GM10266 (cell line): ENCODE data around the gene SCNN1B.
"Not testable (repeated sequence)": the region's sequence is repeated elsewhere in the genome, so short reads cannot be mapped to it uniquely, and the experiment has no call there.

Experiments
- DNase-seq: peaks from one replicate; pipeline ENCODE4 v3.0.0; 2012; ENCODE audit errors: extremely low spot score
- CTCF ChIP-seq: IDR thresholded peaks from 2 replicates; pipeline ENCODE4 v1.5.1; 2012; ENCODE audit warnings: mild to moderate bottlenecking, low read depth; ENCODE audit not compliant: control insufficient read depth, insufficient read depth; ENCODE audit errors: missing control alignments

SCNN1B gene, protein sequence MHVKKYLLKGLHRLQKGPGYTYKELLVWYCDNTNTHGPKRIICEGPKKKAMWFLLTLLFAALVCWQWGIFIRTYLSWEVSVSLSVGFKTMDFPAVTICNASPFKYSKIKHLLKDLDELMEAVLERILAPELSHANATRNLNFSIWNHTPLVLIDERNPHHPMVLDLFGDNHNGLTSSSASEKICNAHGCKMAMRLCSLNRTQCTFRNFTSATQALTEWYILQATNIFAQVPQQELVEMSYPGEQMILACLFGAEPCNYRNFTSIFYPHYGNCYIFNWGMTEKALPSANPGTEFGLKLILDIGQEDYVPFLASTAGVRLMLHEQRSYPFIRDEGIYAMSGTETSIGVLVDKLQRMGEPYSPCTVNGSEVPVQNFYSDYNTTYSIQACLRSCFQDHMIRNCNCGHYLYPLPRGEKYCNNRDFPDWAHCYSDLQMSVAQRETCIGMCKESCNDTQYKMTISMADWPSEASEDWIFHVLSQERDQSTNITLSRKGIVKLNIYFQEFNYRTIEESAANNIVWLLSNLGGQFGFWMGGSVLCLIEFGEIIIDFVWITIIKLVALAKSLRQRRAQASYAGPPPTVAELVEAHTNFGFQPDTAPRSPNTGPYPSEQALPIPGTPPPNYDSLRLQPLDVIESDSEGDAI

DNA sequence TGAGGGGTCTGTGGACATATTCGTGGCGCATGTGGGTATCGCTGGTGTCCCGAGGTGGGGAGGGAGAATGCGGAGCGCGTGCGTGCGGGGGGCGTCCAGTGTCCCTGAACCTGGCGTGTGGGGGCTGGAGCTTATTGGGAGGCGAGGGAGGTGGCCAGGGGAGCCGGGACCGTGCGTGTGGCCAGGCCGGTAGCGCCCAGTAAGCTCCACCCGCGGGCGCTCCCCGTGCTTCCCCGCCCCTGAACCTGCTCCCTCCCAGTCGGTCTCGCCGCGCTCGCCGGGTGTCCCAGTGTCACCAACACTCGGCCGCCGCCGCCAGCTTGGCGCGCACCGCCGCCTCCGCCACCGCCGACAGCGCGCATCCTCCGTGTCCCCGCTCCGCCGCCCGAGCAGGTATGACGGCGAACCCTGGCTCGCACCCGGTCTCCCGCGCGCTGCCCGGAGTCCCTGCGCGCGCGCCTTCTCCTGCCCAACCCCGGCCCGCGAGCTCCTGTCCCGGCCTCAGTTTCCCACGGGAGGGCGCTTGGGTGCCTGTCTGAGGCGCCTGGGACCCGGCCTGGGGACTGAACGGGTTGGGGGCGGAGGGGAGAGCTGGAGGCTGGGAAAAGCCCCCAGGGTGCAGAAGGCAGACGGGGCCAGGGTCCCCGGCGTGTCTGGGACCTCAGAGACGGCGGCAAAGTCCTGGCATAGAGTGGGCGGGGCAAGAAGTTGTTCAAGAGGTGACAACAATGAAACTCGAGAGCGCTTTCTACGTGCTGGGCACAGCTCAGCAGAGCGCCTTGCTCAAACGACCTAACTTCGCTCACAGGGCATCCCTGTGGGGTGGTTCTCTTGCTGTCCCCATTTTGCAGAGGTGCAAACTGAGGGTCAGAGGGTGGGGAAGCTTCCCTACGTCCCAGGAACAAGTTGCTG lies at the start of gene SCNN1B:
TSS of gene SCNN1B (plus strand) at position 258 of the 912 bp plus-strand sequence. CDS start 46,298 bp downstream, outside the sequence.
- no peak for TF ChIP-seq CTCF
- DNase-seq: peak; percentile 34

GRCh38 chr16:23252310-23252709 lies 49.8 kb upstream of the SCNN1B start:
- no peak for TF ChIP-seq CTCF
- DNase-seq: no peak

- DNase-seq: not testable (repeated sequence)
Measured at GRCh38 chr16:23253650-23254049, 48.5 kb upstream of the SCNN1B start.

DNA sequence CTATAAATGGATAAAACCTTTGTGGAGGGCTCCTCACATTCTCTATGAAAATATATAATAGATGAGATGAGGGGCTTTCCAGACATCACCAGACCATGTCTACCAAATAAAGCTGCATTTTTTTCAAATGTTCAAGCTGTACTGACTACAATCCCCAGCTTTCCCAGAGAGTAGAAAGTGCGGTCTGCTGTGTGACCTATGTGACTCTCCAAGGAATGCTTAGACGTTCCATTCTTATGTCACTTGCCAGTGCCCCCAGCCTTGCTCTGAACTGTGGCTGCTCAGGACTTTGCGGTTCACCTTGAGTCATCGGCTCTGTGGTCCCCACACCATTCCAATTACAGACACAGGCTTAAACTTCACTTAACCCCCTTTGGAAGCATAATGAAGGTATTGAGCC lies 47.8 kb upstream of the SCNN1B start:
- no peak for DNase-seq

GRCh38 chr16:23255000-23255399 lies 47.1 kb upstream of the SCNN1B start:
- TF ChIP-seq CTCF: no peak
- DNase-seq: no peak

More for the DNA sequence above, 47.8 kb upstream of the SCNN1B start:
- no peak for TF ChIP-seq CTCF

- no peak for DNase-seq
- TF ChIP-seq CTCF: no peak
Measured at GRCh38 chr16:23256440-23256839, 45.7 kb upstream of the SCNN1B start.

DNA sequence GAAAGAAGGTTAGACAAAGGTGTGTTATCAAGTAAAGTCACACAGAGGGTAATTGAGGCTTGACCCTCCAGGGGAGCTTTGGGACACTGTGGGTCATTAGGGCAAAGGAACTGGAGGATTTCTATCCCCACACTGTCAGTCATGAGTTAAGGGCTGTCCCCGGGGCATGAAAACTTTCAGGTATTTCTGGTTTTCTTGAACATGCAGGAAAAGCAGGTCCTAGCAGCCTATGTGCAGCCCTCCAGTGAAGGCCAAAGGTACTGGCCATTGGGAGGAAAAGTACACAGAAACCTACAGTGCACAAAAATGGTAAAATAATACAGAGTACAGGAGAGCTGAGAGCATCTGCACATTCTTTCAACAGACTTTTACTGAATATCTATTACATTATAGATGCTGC lies 44.4 kb upstream of the SCNN1B start:
- DNase-seq: no peak
- no peak for TF ChIP-seq CTCF
